ENCODE measurements around the gene ADAM21. TPM values are rescaled to one million over a fixed set of nuclear protein-coding genes. Genes with fewer than 3 reads are reported as not detected.
"Not testable (repeated sequence)": the region's sequence is repeated elsewhere in the genome, so short reads cannot be mapped to it uniquely, and the experiment has no call there.

The ADAM21 gene
- total RNA-seq, 4 donors from 2014 or later, result 0.11 to 0.26 TPM; not detected in 2

DNA sequence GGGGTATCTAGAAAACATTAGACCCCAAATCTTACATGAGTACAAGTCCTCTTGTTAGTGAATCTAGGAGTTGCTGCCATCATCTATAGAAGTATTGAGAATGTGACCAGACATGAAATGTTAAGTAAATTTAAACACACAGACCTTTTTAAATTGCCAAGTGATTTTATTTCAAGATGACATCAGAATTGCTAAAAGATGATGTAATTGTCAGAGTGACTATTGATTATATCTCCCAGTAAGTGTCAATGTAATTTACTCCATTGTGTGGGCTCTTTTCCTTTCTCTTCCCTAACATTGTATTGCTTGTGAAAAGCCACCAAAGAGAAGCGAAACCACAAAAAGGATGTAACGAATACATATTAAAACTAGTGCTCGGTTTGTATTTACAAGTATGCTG is 16.8 kb downstream of the ADAM21 start:
- intact Hi-C loops (cut with DNase I), result no loop called here
- DNase-seq (ENCODE audit: extremely low spot score), result no peak
- H3K36me3 ChIP-seq, result peaks cover 0 to 22% (median 4%) of the 10 kb centered on the region in 4 donors
- H3K4me1 ChIP-seq, result no peaks in the 10 kb centered on the region
- WGBS, result 79% methylated on average over 3 of the region's 3 CpGs
- no peaks in the 10 kb centered on the region for H3K27me3 ChIP-seq
- TF ChIP-seq POLR2A (IDR thresholded peaks at IDR 0.05; ENCODE audit: low read depth) (no peak), POLR2AphosphoS5 (IDR thresholded peaks at IDR 0.05) (no peak), EP300 (IDR thresholded peaks at IDR 0.05) (no peak)
- TF ChIP-seq, protein P1, sequence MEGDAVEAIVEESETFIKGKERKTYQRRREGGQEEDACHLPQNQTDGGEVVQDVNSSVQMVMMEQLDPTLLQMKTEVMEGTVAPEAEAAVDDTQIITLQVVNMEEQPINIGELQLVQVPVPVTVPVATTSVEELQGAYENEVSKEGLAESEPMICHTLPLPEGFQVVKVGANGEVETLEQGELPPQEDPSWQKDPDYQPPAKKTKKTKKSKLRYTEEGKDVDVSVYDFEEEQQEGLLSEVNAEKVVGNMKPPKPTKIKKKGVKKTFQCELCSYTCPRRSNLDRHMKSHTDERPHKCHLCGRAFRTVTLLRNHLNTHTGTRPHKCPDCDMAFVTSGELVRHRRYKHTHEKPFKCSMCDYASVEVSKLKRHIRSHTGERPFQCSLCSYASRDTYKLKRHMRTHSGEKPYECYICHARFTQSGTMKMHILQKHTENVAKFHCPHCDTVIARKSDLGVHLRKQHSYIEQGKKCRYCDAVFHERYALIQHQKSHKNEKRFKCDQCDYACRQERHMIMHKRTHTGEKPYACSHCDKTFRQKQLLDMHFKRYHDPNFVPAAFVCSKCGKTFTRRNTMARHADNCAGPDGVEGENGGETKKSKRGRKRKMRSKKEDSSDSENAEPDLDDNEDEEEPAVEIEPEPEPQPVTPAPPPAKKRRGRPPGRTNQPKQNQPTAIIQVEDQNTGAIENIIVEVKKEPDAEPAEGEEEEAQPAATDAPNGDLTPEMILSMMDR (IDR thresholded peaks at IDR 0.05), result no peak
- H3K9me3 ChIP-seq, result no peaks in the 10 kb centered on the region
- no peak overlapping the region for H3K4me3 ChIP-seq
- no peak overlapping the region for H3K27ac ChIP-seq (replicated peaks in 1 of 4)

GRCh38 chr14:70470863-70471563 is 19.0 kb downstream of the ADAM21 start:
- 59% methylated on average over 3 of the region's 8 CpGs for WGBS
- intact Hi-C loops (cut with DNase I); H3K4me3 ChIP-seq; H3K4me1 ChIP-seq; H3K27me3 ChIP-seq; H3K27ac ChIP-seq (replicated peaks in 1 of 4); H3K9me3 ChIP-seq; DNase-seq (ENCODE audit: extremely low spot score): not testable (repeated sequence)
- H3K36me3 ChIP-seq, result peaks cover 0 to 22% (median 4%) of the 10 kb centered on the region in 4 donors

GRCh38 chr14:70472253-70473159 is 20.5 kb downstream of the ADAM21 start:
- no peaks in the 10 kb centered on the region for H3K27me3 ChIP-seq
- no peak overlapping the region for H3K4me3 ChIP-seq
- H3K4me1 ChIP-seq, result no peaks in the 10 kb centered on the region
- H3K36me3 ChIP-seq, result peaks cover 0 to 22% (median 4%) of the 10 kb centered on the region in 4 donors
- DNase-seq (ENCODE audit: extremely low spot score), result no peak
- H3K9me3 ChIP-seq, result no peaks in the 10 kb centered on the region
- H3K27ac ChIP-seq (replicated peaks in 1 of 4), result no peak overlapping the region
- intact Hi-C loops (cut with DNase I), result no loop called here
- TF ChIP-seq, protein P1 (IDR thresholded peaks at IDR 0.05), result no peak
- TF ChIP-seq POLR2A (IDR thresholded peaks at IDR 0.05; ENCODE audit: low read depth) (no peak), EP300 (IDR thresholded peaks at IDR 0.05) (no peak), POLR2AphosphoS5 (IDR thresholded peaks at IDR 0.05) (no peak)
- 90% methylated on average over 4 of the region's 4 CpGs for WGBS

DNA sequence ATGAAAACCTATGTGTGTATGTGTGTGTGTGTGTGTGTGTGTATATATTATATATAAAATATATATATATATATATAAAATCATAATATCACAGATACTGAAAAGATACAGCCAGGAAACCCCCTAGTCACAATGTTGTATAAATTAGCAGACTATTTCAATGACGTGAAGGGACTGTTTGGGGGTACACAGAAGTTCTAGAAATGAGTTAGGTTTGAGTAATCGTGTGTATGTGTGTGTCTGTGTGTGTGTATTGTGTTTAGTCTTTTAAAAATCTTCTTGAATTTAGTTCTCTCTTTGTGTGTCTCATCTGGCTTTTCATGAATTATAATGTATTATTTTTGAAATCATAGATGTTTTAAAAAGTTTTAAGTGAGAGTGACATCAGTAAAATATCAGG is 21.9 kb downstream of the ADAM21 start:
- H3K9me3 ChIP-seq, result no peaks in the 10 kb centered on the region
- intact Hi-C loops (cut with DNase I), result no loop called here
- H3K36me3 ChIP-seq, result peaks cover 0 to 15% (median 4%) of the 10 kb centered on the region in 4 donors
- TF ChIP-seq POLR2A (IDR thresholded peaks at IDR 0.05; ENCODE audit: low read depth) (no peak), EP300 (IDR thresholded peaks at IDR 0.05) (no peak), POLR2AphosphoS5 (IDR thresholded peaks at IDR 0.05) (no peak)
- TF ChIP-seq, protein P1 (IDR thresholded peaks at IDR 0.05), result no peak
- 72% methylated on average over 2 of the region's 2 CpGs for WGBS
- no peaks in the 10 kb centered on the region for H3K27me3 ChIP-seq
- H3K4me3 ChIP-seq, result no peak overlapping the region
- H3K4me1 ChIP-seq, result no peaks in the 10 kb centered on the region
- no peak for DNase-seq (ENCODE audit: extremely low spot score)
- H3K27ac ChIP-seq (replicated peaks in 1 of 4), result no peak overlapping the region

DNA sequence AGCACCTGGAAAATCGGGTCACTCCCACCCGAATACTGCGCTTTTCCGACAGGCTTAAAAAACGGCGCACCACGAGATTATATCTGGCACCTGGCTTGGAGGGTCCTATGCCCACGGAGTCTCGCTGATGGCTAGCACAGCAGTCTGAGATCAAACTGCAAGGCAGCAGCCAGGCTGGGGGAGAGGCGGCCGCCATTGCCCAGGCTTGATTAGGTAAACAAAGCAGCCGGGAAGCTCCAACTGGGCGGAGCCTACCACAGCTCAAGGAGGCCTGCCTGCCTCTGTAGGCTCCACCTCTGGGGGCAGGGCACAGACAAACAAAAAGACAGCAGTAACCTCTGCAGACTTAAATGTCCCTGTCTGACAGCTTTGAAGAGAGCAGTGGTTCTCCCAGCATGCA is 23.5 kb downstream of the ADAM21 start:
- H3K36me3 ChIP-seq; H3K4me1 ChIP-seq; H3K27me3 ChIP-seq; H3K9me3 ChIP-seq; H3K4me3 ChIP-seq; DNase-seq (ENCODE audit: extremely low spot score); H3K27ac ChIP-seq (replicated peaks in 1 of 4); intact Hi-C loops (cut with DNase I): not testable (repeated sequence)
- WGBS, result no CpG with 5 or more reads among the region's 13 CpGs

GRCh38 chr14:70477356-70478105 is 25.6 kb downstream of the ADAM21 start:
- H3K27ac ChIP-seq (replicated peaks in 1 of 4); H3K9me3 ChIP-seq; H3K4me3 ChIP-seq; H3K27me3 ChIP-seq; DNase-seq (ENCODE audit: extremely low spot score); intact Hi-C loops (cut with DNase I); H3K36me3 ChIP-seq; H3K4me1 ChIP-seq: not testable (repeated sequence)
- 99% methylated on average over 29 of the region's 57 CpGs for WGBS

All from esophagus muscularis mucosa (tissue), 4 donors.